Measurements from ENCODE around the gene NQO2.

NQO2 gene

GRCh38 chr6:2999618-3000557, at the start of gene NQO2:
NQO2 (plus strand) TSS chr6:2999894; CDS start chr6:3006553, 6,659 bp downstream.
- peak; percentile 87 to 94 (median 91) for DNase-seq

- no peak for DNase-seq
Observed at GRCh38 chr6:2950713-2951112, 49.0 kb upstream of the NQO2 start.

GRCh38 chr6:2951728-2952127, 48.0 kb upstream of the NQO2 start:
- no peak for DNase-seq

GRCh38 chr6:2952557-2953095, 47.1 kb upstream of the NQO2 start:
- peak; percentile 7 to 86 (median 31) for DNase-seq

GRCh38 chr6:2953098-2953497, 46.6 kb upstream of the NQO2 start:
- no peak for DNase-seq

- DNase-seq, result no peak
Observed at GRCh38 chr6:2956930-2957685, 42.6 kb upstream of the NQO2 start.

- no peak for DNase-seq
Observed at GRCh38 chr6:2957696-2958330, 41.9 kb upstream of the NQO2 start.

- no peak for DNase-seq
Observed at GRCh38 chr6:2958331-2958711, 41.4 kb upstream of the NQO2 start.

GRCh38 chr6:2958776-2959175, 40.9 kb upstream of the NQO2 start:
- no peak for DNase-seq

GRCh38 chr6:2959909-2960719, 39.6 kb upstream of the NQO2 start:
- no peak for DNase-seq

- DNase-seq, result no peak
Observed at GRCh38 chr6:2960935-2961334, 38.8 kb upstream of the NQO2 start.

GRCh38 chr6:2961506-2961905, 38.2 kb upstream of the NQO2 start:
- DNase-seq, result no peak

- DNase-seq, result peak in 1 of 3 experiments; percentile 25
Observed at GRCh38 chr6:2962004-2962403, 37.7 kb upstream of the NQO2 start.

GRCh38 chr6:2962636-2963035, 37.1 kb upstream of the NQO2 start:
- no peak for DNase-seq

GRCh38 chr6:2963756-2964155, 35.9 kb upstream of the NQO2 start:
- no peak for DNase-seq

- no peak for DNase-seq
Observed at GRCh38 chr6:2964793-2965505, 34.7 kb upstream of the NQO2 start.

GRCh38 chr6:2966347-2966746, 33.3 kb upstream of the NQO2 start:
- DNase-seq, result peak in 2 of 3 experiments; percentile 3 to 7

- no peak for DNase-seq
Observed at GRCh38 chr6:2967936-2968335, 31.8 kb upstream of the NQO2 start.

GRCh38 chr6:2968600-2969135, 31.0 kb upstream of the NQO2 start:
- no peak for DNase-seq

GRCh38 chr6:2969549-2969948, 30.1 kb upstream of the NQO2 start:
- no peak for DNase-seq

GRCh38 chr6:2970034-2970685, 29.5 kb upstream of the NQO2 start:
- DNase-seq, result no peak
